DMS153 (cell line): ENCODE results near the gene CLDN9.

Experiments used
- DNase-seq: peaks from one replicate; lab custom pipeline; 2025; lab: John Stamatoyannopoulos, UW

Gene CLDN9

DNA sequence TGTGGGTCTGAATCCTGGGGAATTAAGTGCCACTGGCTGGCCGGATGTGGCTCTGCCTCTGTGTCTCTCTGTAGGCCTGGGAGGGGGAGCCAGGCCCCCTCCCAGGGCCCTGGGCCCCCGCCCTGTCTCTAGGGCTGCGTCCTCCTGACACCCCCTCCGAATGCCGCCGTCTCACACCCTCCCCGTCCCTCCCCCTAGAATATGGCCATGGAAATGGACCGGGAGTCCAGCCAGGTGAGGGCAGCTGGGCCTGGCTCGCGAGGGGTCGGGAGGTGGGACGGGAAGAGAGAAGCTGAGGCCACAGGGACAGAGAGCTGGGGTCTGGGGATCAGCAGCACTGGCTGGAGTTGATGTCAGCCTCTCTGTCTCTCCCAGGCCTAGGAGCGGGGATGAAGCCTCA lies 16.4 kb upstream of the CLDN9 start:
- DNase-seq = no peak

- no peak for DNase-seq
Observed at GRCh38 chr16:2999929-3000328, 12.8 kb upstream of the CLDN9 start.

GRCh38 chr16:3000540-3000939 lies 12.2 kb upstream of the CLDN9 start:
- no peak for DNase-seq

- no peak for DNase-seq
Observed at GRCh38 chr16:3001316-3001715, 11.4 kb upstream of the CLDN9 start.

DNA sequence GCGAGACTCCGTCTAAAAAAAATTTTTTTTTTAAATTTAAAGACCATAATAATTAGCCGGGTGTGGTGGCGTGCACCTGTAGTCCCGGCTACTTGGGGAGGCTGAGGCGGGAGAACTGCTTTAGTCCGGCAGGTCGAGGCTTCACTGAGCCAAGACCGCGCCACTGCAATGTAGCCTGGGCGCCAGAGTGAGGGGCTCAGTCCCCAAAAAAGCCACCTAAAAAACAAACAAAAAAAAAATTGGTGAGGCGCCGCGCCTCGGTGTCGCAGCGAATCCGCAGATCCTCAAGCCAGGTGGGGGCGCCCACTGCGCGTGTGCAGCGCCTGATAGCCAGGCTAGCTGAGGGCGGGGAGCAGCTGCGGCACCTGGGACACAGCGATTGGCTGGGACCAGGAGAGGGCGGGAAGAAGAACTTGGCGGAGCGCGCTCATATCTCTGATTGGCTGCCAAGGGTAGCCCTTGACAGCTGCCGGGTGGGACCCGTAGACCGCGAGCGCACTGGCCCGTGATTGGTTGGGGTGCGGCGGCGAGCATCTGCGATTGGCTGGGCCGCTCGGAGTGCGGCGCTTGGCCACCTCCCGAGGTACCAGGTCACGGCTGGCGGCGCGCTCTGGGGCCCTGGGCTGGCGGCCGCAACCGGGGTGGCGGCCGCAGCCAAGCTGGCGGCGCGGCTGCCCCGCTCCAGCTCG lies 9.0 kb upstream of the CLDN9 start:
- peak; percentile 99 for DNase-seq

DNA sequence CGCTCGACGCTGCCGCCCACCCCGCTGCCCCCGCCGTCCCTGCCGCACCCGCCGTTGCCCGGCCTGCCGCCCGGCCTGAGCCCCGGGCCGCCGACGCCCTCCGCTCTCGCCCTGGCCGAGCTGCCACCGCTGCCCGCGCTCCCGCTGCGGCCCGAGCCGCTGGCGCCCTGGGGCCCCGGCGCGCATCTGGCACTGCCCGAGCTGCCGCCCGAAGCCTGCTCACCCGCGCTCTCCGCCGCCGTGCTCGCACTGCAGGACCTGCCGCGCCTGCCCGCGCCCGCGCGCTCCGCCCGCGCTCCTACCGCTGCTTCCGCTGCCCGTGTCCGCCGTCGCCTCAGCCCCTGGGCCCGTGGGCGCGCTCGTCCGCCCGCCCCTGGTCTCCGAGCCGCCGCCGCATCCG lies 8.4 kb upstream of the CLDN9 start:
- DNase-seq = no peak

DNA sequence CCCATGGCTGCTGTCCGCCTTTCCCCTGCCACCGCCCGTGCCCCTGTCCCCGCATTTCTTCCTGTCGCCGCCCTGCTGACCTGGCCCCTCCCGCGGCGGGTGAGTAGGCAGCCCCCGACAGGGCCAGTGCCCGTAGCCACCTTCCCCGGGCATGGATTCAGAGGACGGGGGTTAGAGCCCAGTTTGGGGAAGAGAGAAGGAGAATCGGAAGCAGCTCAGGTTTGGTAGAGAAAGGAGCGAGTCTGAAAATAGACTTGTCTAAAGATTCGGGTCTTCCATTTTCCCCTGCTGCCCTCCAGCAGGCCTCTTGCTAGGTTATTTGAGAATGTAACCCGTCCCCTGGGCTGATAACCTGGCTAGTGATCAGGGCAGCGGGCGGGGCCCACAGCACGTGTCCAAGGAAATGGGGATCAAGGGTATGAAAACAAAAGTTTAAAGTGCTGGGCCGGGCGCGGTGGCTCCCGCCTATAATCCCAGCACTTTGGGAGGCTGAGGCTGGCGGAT lies 7.9 kb upstream of the CLDN9 start:
- no peak for DNase-seq

- no peak for DNase-seq
Observed at GRCh38 chr16:3007059-3007956, 5.4 kb upstream of the CLDN9 start.

GRCh38 chr16:3007957-3008689 lies 4.6 kb upstream of the CLDN9 start:
- DNase-seq = no peak

- no peak for DNase-seq
Observed at GRCh38 chr16:3008690-3009037, 4.1 kb upstream of the CLDN9 start.

- DNase-seq = no peak
Observed at GRCh38 chr16:3009568-3010390, 2.9 kb upstream of the CLDN9 start.

DNA sequence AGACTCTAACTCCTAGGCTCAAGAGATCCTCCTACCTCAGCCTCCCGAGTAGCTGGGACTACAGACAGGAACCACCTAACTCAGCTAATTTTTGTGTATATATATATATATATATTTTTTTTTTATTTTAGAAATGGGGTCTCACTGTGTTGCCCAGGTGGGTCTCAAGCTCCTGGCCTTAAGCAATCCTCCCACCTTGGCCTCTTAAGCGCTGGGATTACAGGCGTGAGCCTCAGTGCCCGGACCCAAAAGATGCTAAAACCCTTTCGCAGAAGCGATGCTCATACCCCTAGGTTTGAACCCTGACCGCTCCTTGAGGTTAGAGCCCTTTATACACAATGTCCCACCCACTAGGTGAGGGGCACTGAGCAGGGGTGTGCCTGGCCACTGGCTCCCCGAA lies 2.2 kb upstream of the CLDN9 start:
- no peak for DNase-seq

GRCh38 chr16:3012246-3012645 lies 477 bp upstream of the CLDN9 start:
- peak; percentile 51 for DNase-seq

DNA sequence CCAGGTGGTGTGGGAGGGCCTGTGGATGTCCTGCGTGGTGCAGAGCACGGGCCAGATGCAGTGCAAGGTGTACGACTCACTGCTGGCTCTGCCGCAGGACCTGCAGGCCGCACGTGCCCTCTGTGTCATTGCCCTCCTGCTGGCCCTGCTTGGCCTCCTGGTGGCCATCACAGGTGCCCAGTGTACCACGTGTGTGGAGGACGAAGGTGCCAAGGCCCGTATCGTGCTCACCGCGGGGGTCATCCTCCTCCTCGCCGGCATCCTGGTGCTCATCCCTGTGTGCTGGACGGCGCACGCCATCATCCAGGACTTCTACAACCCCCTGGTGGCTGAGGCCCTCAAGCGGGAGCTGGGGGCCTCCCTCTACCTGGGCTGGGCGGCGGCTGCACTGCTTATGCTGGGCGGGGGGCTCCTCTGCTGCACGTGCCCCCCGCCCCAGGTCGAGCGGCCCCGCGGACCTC lies 798 bp downstream of the CLDN9 start:
- DNase-seq = no peak

DNA sequence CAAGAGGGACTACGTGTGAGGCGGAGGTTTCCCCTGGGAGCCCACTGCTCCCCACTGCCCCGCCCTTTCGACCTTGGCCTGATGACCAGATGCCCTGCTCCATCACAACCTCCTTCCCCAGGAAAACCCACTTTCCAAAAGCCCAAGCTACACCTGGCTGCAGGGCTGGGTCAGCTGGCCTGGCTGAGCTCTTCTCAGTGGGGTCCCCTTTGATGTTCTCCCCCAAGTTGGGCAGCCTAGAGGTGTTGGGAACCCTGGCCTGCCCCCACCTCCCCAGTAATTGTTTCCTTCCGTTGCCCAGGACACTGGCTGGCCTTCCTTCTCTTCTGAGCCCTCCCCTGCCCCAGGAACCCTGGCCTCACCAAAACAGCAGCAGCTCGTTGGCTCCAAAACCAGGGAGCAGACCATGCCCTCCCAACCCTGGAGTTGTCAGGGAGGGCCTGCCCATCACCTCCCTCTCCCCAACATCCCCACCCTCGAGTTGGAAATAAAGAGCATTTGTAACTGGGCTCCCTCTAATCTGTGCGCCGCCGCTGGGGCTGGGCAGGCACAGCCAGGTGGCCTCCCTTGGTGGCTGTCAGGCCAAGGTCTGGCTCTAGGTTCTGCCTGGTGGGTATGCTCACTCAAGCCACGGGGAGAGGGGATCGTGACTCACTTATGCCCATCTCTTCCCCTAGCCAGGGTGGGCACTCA lies 1.4 kb downstream of the CLDN9 start:
- no peak for DNase-seq

DNA sequence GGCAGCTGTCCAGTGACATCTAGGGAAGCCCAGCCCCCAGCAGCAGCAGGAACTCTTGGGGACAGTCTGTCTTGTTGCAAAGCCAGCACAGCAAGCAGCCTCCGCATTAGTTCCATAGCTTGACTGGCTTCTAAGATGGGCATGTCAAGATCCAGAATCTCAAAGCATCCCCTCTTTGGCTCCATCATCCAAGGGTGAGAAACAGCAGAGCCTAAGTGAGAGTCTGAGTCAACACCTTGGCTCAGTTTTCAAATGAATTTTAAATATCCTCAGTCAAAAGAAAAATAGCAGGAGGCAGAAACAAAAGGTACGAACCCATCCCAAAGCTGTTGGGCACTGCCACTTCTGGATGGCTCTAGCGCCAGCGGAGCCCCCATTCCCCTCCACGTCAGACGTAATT lies 2.2 kb downstream of the CLDN9 start:
- no peak for DNase-seq

GRCh38 chr16:3015865-3016521 lies 3.3 kb downstream of the CLDN9 start:
- no peak for DNase-seq

GRCh38 chr16:3017344-3017743 lies 4.6 kb downstream of the CLDN9 start:
- DNase-seq = no peak

GRCh38 chr16:3017794-3018506 lies 5.2 kb downstream of the CLDN9 start, which contains the start of gene CLDN6:
Gene CLDN6, minus strand, starts transcription at chr16:3018183. Its CDS starts 2,162 bp downstream, at chr16:3016021.
- DNase-seq = no peak
